ENCODE results near the gene LTBP1.

GRCh38 chr2:33011373-33011772 lies 64.6 kb downstream of the LTBP1 start:
- TF ChIP-seq CTCF (IDR thresholded peaks at IDR 0.05) (no peak), EZH2 (IDR thresholded peaks at IDR 0.05; ENCODE audit: borderline replicate concordance, insufficient read depth, low read depth, low read length, poor library complexity, severe bottlenecking) (no peak)
